Thoracic aorta (tissue), 2 donors: ENCODE data around the gene GSG1L. TPM values are rescaled to one million over a fixed set of nuclear protein-coding genes. Genes with fewer than 3 reads are reported as not detected.
"Not testable (repeated sequence)": the region's sequence is repeated elsewhere in the genome, so short reads cannot be mapped to it uniquely, and the experiment has no call there.

Source experiments
- ATAC-seq: fragments of 150-250 bp; one replicate; pipeline ENCODE4 v1.8.0; 2017; ENCODE audit warnings: low read depth; ENCODE audit not compliant: insufficient number of reproducible peaks, low FRiP score
- DNase-seq: peaks from one replicate; pipeline ENCODE4 v3.0.0-alpha.2; 2020; ENCODE audit warnings: low spot score
- H3K27ac ChIP-seq, 2 donors: fragments of 200-600 bp; sonication (generic); 1 replicate in 1 of 2; 2 replicates in 1 of 2; pipeline ENCODE4 v1.5.1; 2016; ENCODE audit warnings: mild to moderate bottlenecking in 2 of 2, moderate library complexity in 2 of 2
- H3K27me3 ChIP-seq: fragments of 200-600 bp; sonication (generic); replicated peaks from 2 replicates; pipeline ENCODE4 v1.6.0; 2016; ENCODE audit warnings: mild to moderate bottlenecking; ENCODE audit not compliant: insufficient read depth
- H3K36me3 ChIP-seq: fragments of 200-600 bp; sonication (generic); one replicate; pipeline ENCODE4 v1.5.1; 2016
- H3K4me1 ChIP-seq, 2 donors: fragments of 200-600 bp; sonication (generic); 1 replicate in 1 of 2; 2 replicates in 1 of 2; pipeline versions ENCODE4 v1.5.1 to v1.6.0; 2016; ENCODE audit warnings: low read depth in 2 of 2, mild to moderate bottlenecking in 1 of 2; ENCODE audit not compliant: control insufficient read depth in 1 of 2
- H3K4me3 ChIP-seq: fragments of 200-600 bp; sonication (generic); 2 replicates; pipeline ENCODE4 v1.5.1; 2016; ENCODE audit warnings: mild to moderate bottlenecking
- H3K9me3 ChIP-seq: fragments of 200-600 bp; sonication (generic); 2 replicates; pipeline ENCODE4 v1.5.1; 2016
- CTCF ChIP-seq: fragments of 200-600 bp; sonication (generic); IDR thresholded peaks from one replicate; pipeline ENCODE4 v1.5.1; 2019; ENCODE audit warnings: antibody characterized with exemption
- total RNA-seq, 2 donors: library from RNA; depleted of rRNA; stranded (reverse); fragments of >200 nt; gene quantifications; one replicate each; pipeline versions ENCODE4 v1.1.0 to v1.2.3, GENCODE V29; 2016

The GSG1L gene
- total RNA-seq, 2 donors from 2014 or later: 5.3 to 5.9 TPM

GRCh38 chr16:27746076-27746855 lies 317.2 kb downstream of the GSG1L start:
- H3K9me3 ChIP-seq: no peaks in the 10 kb centered on the region
- no peak for DNase-seq
- no peaks in the 10 kb centered on the region for H3K36me3 ChIP-seq
- ATAC-seq: no peak
- TF ChIP-seq CTCF: no peak
- H3K27ac ChIP-seq: no peak overlapping the region
- no peaks in the 10 kb centered on the region for H3K27me3 ChIP-seq
- H3K4me1 ChIP-seq: peaks cover 3 to 19% of the 10 kb centered on the region in 2 donors
- H3K4me3 ChIP-seq: no peak overlapping the region

- TF ChIP-seq CTCF: no peak
These were observed 318.2 kb downstream of the GSG1L start for GRCh38 chr16:27745348-27745747.

GRCh38 chr16:27743963-27744362 lies 319.6 kb downstream of the GSG1L start:
- Histone ChIP-seq H3K36me3 (no peaks in the 10 kb centered on the region), H3K27me3 (no peaks in the 10 kb centered on the region), H3K27ac (peak overlapping the region in 1 of 2 donors; percentile 33), H3K4me1 (peaks cover 3 to 16% of the 10 kb centered on the region in 2 donors), H3K9me3 (no peaks in the 10 kb centered on the region), H3K4me3 (no peak overlapping the region)
- no peak for DNase-seq
- TF ChIP-seq CTCF: no peak
- no peak for ATAC-seq

More at GRCh38 chr16:27745348-27745747, 318.2 kb downstream of the GSG1L start:
- Histone ChIP-seq H3K27ac (no peak overlapping the region), H3K27me3 (no peaks in the 10 kb centered on the region), H3K4me3 (no peak overlapping the region), H3K36me3 (no peaks in the 10 kb centered on the region), H3K4me1 (peaks cover 3 to 19% of the 10 kb centered on the region in 2 donors), H3K9me3 (no peaks in the 10 kb centered on the region)
- ATAC-seq (no peak), DNase-seq (no peak)

GRCh38 chr16:27743001-27743400 lies 320.5 kb downstream of the GSG1L start:
- H3K9me3 ChIP-seq, DNase-seq, ATAC-seq, H3K36me3 ChIP-seq, H3K27me3 ChIP-seq, H3K4me3 ChIP-seq: not testable (repeated sequence)
- H3K27ac ChIP-seq: peak overlapping the region in 1 of 2 donors; percentile 33
- H3K4me1 ChIP-seq: peaks cover 3 to 13% of the 10 kb centered on the region in 2 donors

GRCh38 chr16:27742333-27742732 lies 321.2 kb downstream of the GSG1L start:
- Histone ChIP-seq H3K4me3 (no peak overlapping the region), H3K4me1 (peaks cover 3 to 13% of the 10 kb centered on the region in 2 donors), H3K9me3 (no peaks in the 10 kb centered on the region), H3K27ac (no peak overlapping the region), H3K36me3 (no peaks in the 10 kb centered on the region), H3K27me3 (no peaks in the 10 kb centered on the region)
- ATAC-seq: no peak
- DNase-seq: no peak
- TF ChIP-seq CTCF: no peak
